IMR-90 (cell line): ENCODE measurements around the gene SLC35D3. TPM values are rescaled to one million over a fixed set of nuclear protein-coding genes. Genes with fewer than 3 reads are reported as not detected.

ENCODE experiments used
- ATAC-seq: fragments of 200-7000 bp; cut with Tn5 transposase; 2 replicates; pipeline ENCODE4 v1.9.1; 2020; ENCODE audit warnings: low read depth, mild to moderate bottlenecking, moderate library complexity
- BruUV-seq: library from RNA; stranded (reverse); fragments of 400-500 nt; replicated peaks from 2 replicates; lab custom pipeline; 2021; lab: Mats Ljungman, UMichigan
- CTCF ChIA-PET: fragments of 300-600 bp; formaldehyde crosslinking; extraction: SDS; loops from one replicate; lab custom pipeline; 2021; ENCODE audit warnings: antibody characterized with exemption; lab: Yijun Ruan, JAX
- POLR2A ChIA-PET: fragments of 300-600 bp; sonication (Branson Sonifier 250); formaldehyde crosslinking; loops from one replicate; lab custom pipeline; 2022; ENCODE audit warnings: antibody characterized with exemption; ENCODE audit not compliant: unreplicated experiment; lab: Charles Lee
- DNase-seq: peaks from one replicate; pipeline ENCODE4 v3.0.0; 2013
- H2AFZ ChIP-seq: replicated peaks from 2 replicates; pipeline ENCODE3; 2013; ENCODE audit warnings: low read length, mild to moderate bottlenecking; ENCODE audit not compliant: poor library complexity
- H2AK5ac ChIP-seq: 2 replicates; pipeline ENCODE4 v1.6.1; 2013; ENCODE audit warnings: low read depth, low read length, inconsistent platforms
- H2AK9ac ChIP-seq: replicated peaks from 2 replicates; pipeline ENCODE3; 2013; ENCODE audit warnings: mild to moderate bottlenecking, low read depth, low read length, moderate library complexity; ENCODE audit not compliant: poor library complexity
- H2BK120ac ChIP-seq: 2 replicates; pipeline ENCODE4 v1.6.1; 2013; ENCODE audit warnings: low read depth, low read length, inconsistent platforms
- H2BK15ac ChIP-seq: 3 replicates; pipeline ENCODE4 v1.6.1; 2013; ENCODE audit warnings: low read depth, low read length, inconsistent platforms
- H2BK20ac ChIP-seq: 2 replicates; pipeline ENCODE4 v1.6.1; 2013; ENCODE audit warnings: low read depth, mild to moderate bottlenecking, inconsistent platforms, low read length, moderate library complexity
- H2BK5ac ChIP-seq: 2 replicates; pipeline ENCODE4 v1.6.1; 2013; ENCODE audit warnings: mild to moderate bottlenecking, low read depth, low read length, inconsistent platforms; ENCODE audit not compliant: poor library complexity, severe bottlenecking
- H3K14ac ChIP-seq: replicated peaks from 2 replicates; pipeline ENCODE4 v1.6.1; 2013; ENCODE audit warnings: low read depth, low read length, inconsistent platforms
- H3K18ac ChIP-seq: 2 replicates; pipeline ENCODE4 v1.6.1; 2013; ENCODE audit warnings: low read depth, low read length, control low read depth
- H3K23ac ChIP-seq: 2 replicates; pipeline ENCODE4 v1.6.1; 2013; ENCODE audit warnings: low read depth, low read length, inconsistent platforms
- H3K27ac ChIP-seq: 2 replicates; pipeline ENCODE4 v1.5.1; 2013; ENCODE audit warnings: mild to moderate bottlenecking, control low read depth, low read length; ENCODE audit not compliant: insufficient read depth
- H3K27me3 ChIP-seq: 2 replicates; pipeline ENCODE4 v1.6.1; 2013; ENCODE audit warnings: low read length; ENCODE audit not compliant: control insufficient read depth, insufficient read depth
- H3K36me3 ChIP-seq: 2 replicates; pipeline ENCODE4 v1.6.1; 2013; ENCODE audit warnings: low read length, mixed read lengths; ENCODE audit not compliant: control insufficient read depth, insufficient read depth
- H3K4ac ChIP-seq: 2 replicates; pipeline ENCODE4 v1.6.1; 2013; ENCODE audit warnings: low read depth, low read length, inconsistent platforms
- H3K4me1 ChIP-seq: 2 replicates; pipeline ENCODE4 v1.6.1; 2013; ENCODE audit warnings: low read length, mixed read lengths; ENCODE audit not compliant: control insufficient read depth, insufficient read depth
- H3K4me2 ChIP-seq: 2 replicates; pipeline ENCODE4 v1.6.1; 2013; ENCODE audit warnings: low read depth, mild to moderate bottlenecking, control low read depth, low read length, moderate library complexity
- H3K4me3 ChIP-seq: 2 replicates; pipeline ENCODE4 v1.5.1; 2013; ENCODE audit warnings: low read depth, mild to moderate bottlenecking, control low read depth, low read length, moderate library complexity; ENCODE audit not compliant: insufficient read depth
- H3K56ac ChIP-seq: 2 replicates; pipeline ENCODE4 v1.6.1; 2013; ENCODE audit warnings: low read length, inconsistent platforms; ENCODE audit not compliant: insufficient read depth; ENCODE audit errors: extremely low read depth
- H3K79me1 ChIP-seq, 2 experiments: 2 replicates each; pipeline ENCODE4 v1.6.1; 2013; ENCODE audit warnings: low read length in 2 of 2, inconsistent platforms in 1 of 2, low read depth in 1 of 2
- H3K9ac ChIP-seq: 2 replicates; pipeline ENCODE4 v1.6.1; 2013; ENCODE audit warnings: low read depth, low read length, control low read depth
- H3K9me1 ChIP-seq: 2 replicates; pipeline ENCODE4 v1.6.1; 2013; ENCODE audit warnings: low read length, inconsistent platforms; ENCODE audit not compliant: insufficient read depth
- H3K9me3 ChIP-seq: 2 replicates; pipeline ENCODE4 v1.6.1; 2013; ENCODE audit warnings: low read length; ENCODE audit not compliant: control insufficient read depth, insufficient read depth
- H4K20me1 ChIP-seq: 2 replicates; pipeline ENCODE4 v1.6.1; 2013; ENCODE audit warnings: low read length, inconsistent platforms; ENCODE audit not compliant: insufficient read depth
- H4K5ac ChIP-seq: 2 replicates; pipeline ENCODE4 v1.6.1; 2013; ENCODE audit warnings: mild to moderate bottlenecking, low read depth, low read length, control low read depth
- H4K8ac ChIP-seq, 2 experiments: 2 replicates each; pipeline ENCODE4 v1.6.1; 2013; ENCODE audit warnings: low read depth in 2 of 2, low read length in 2 of 2, control low read depth in 1 of 2, inconsistent platforms in 1 of 2
- H4K91ac ChIP-seq: 2 replicates; pipeline ENCODE4 v1.6.1; 2013; ENCODE audit warnings: low read depth, low read length, inconsistent platforms; ENCODE audit not compliant: insufficient read depth
- POLR2A ChIP-seq: IDR thresholded peaks from 2 replicates; pipeline ENCODE4 v1.6.1; 2012; ENCODE audit warnings: mild to moderate bottlenecking, low read depth, low read length
- RCOR1 ChIP-seq: IDR thresholded peaks from 2 replicates; pipeline ENCODE4 v1.6.1; 2012; ENCODE audit warnings: mild to moderate bottlenecking, low read length, improper control_type of control experiment; ENCODE audit not compliant: insufficient replicate concordance
- RFX5 ChIP-seq: IDR thresholded peaks from 2 replicates; pipeline ENCODE4 v1.8.0; 2012; ENCODE audit warnings: low read depth, mild to moderate bottlenecking, low read length, moderate library complexity
- SMC3 ChIP-seq: fragments of 150-350 bp; IDR thresholded peaks from 2 replicates; pipeline ENCODE4 v1.6.1; 2016; ENCODE audit warnings: low read depth, mild to moderate bottlenecking, antibody characterized with exemption, low read length, moderate library complexity
- WGBS, 2 experiments: methylation state at CpG; one replicate each; pipeline versions ENCODE4 v1.1.5 to v1.1.7; 2013; ENCODE audit warnings: missing lambda C conversion rate in 2 of 2; ENCODE audit not compliant: insufficient read length in 1 of 2; ENCODE audit errors: extremely low coverage in 2 of 2; 5-methylcytosine and 5-hydroxymethylcytosine counted together
- dilution Hi-C: fragments of 300-500 bp; cut with HindIII; formaldehyde crosslinking; loops from one replicate; pipeline ENCODE4 v1.14.3; 2018; ENCODE audit warnings: low sequenced_read_pairs; ENCODE audit not compliant: unreplicated experiment
- in situ Hi-C: fragments of 300-500 bp; cut with MboI; formaldehyde crosslinking; loops from 3 replicates; pipeline ENCODE4 v1.14.3; 2019; ENCODE audit warnings: low sequenced_read_pairs, inconsistent platforms, mixed read lengths
- intact Hi-C: fragments of 100-400 bp; cut with micrococcal nuclease; formaldehyde crosslinking; loops from 2 replicates; pipeline ENCODE4 v1.10.0; 2022
- polyA plus RNA-seq, 3 experiments: library from polyadenylated mRNA; depleted of rRNA; stranded (reverse); fragments of >200 nt; gene quantifications; 2 replicates each; pipeline ENCODE4 v1.2.3, GENCODE V29; 2012; ENCODE audit warnings: low replicate concordance in 1 of 3
- total RNA-seq: library from RNA; depleted of rRNA; stranded (reverse); fragments of >200 nt; gene quantifications from 2 replicates; pipeline ENCODE4 v1.2.3, GENCODE V29; 2012
- TF ChIP-seq, protein P1 (sequence below): fragments of 150-350 bp; IDR thresholded peaks from 2 replicates; pipeline ENCODE4 v1.6.1; 2016; ENCODE audit warnings: low read depth, mild to moderate bottlenecking, low read length, moderate library complexity, borderline replicate concordance
- TF ChIP-seq, protein P2 (sequence below): fragments of 150-350 bp; IDR thresholded peaks from 2 replicates; pipeline ENCODE4 v1.6.1; 2017; ENCODE audit warnings: mild to moderate bottlenecking, antibody characterized with exemption, low read length, low read depth

The SLC35D3 gene
- total and polyA plus RNA-seq, 2 of the 4 experiments (the other 2 are of a cell fraction), result not detected

DNA sequence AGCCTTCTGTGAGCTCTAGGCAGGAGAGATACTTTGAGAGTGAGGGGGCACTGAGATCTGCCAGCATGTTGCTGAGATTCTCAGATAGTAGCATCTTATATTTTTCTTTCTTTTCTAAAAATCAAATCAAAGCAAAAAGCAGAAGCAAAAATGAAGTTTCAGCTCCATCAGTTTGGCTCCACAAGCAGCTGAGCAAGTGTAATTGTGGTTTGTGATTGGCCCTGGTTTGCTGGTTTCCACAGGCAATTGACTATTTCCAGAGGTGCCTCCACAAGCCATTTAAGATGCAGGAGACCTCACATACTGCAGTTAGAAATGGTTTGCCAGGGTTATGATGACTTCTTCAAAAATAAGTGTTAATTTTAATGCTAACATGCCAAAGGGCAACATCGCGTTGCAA, 4.3 kb downstream of the SLC35D3 start:
- Histone ChIP-seq H3K4me1 (no peaks in the 10 kb centered on the region), H2BK120ac (no peak overlapping the region), H2BK20ac (no peak overlapping the region), H3K27me3 (peaks cover 32% of the 10 kb centered on the region), H3K23ac (no peak overlapping the region), H3K9me1 (no peaks in the 10 kb centered on the region), H3K4ac (no peak overlapping the region), H2BK5ac (no peak overlapping the region), H4K8ac (no peak overlapping the region), H3K79me1 (no peaks in the 10 kb centered on the region), H3K36me3 (no peaks in the 10 kb centered on the region), H3K14ac (no peak overlapping the region), H2AK5ac (no peak overlapping the region), H2AFZ (no peak overlapping the region), H3K4me3 (no peak overlapping the region), H3K4me2 (no peak overlapping the region), H4K91ac (no peak overlapping the region), H3K18ac (no peak overlapping the region), H4K5ac (no peak overlapping the region), H2AK9ac (no peak overlapping the region), H3K9ac (no peak overlapping the region), H4K20me1 (no peaks in the 10 kb centered on the region), H3K27ac (no peak overlapping the region), H3K56ac (no peak overlapping the region), H2BK15ac (no peak overlapping the region), H3K9me3 (no peaks in the 10 kb centered on the region)
- intact Hi-C loops, result no loop called here
- WGBS, 2 experiments, result no CpG with 5 or more reads among the region's 2 CpGs
- ChIA-PET POLR2A (no interaction called here), CTCF (interaction anchor here (0.6 kb wide), 1 partner anchor 23 kb away, joined by 3 read pairs; no protein-coding TSS in a partner anchor)
- DNase-seq, result no peak
- ATAC-seq, result no peak
- no TSS peak for BruUV-seq
- in situ Hi-C loops, result no loop called here
- TF ChIP-seq SMC3 (no peak), RFX5 (no peak), RCOR1 (no peak), POLR2A (no peak)
- TF ChIP-seq, protein P1, sequence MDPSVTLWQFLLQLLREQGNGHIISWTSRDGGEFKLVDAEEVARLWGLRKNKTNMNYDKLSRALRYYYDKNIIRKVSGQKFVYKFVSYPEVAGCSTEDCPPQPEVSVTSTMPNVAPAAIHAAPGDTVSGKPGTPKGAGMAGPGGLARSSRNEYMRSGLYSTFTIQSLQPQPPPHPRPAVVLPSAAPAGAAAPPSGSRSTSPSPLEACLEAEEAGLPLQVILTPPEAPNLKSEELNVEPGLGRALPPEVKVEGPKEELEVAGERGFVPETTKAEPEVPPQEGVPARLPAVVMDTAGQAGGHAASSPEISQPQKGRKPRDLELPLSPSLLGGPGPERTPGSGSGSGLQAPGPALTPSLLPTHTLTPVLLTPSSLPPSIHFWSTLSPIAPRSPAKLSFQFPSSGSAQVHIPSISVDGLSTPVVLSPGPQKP, result no peak
- TF ChIP-seq, protein P2, sequence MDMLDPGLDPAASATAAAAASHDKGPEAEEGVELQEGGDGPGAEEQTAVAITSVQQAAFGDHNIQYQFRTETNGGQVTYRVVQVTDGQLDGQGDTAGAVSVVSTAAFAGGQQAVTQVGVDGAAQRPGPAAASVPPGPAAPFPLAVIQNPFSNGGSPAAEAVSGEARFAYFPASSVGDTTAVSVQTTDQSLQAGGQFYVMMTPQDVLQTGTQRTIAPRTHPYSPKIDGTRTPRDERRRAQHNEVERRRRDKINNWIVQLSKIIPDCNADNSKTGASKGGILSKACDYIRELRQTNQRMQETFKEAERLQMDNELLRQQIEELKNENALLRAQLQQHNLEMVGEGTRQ, result no peak
- dilution Hi-C loops, result no loop called here
